ENCODE data around the gene G3BP1. TPM values are rescaled to one million over a fixed set of nuclear protein-coding genes. Genes with fewer than 3 reads are reported as not detected.
"Not testable (repeated sequence)": the region's sequence is repeated elsewhere in the genome, so short reads cannot be mapped to it uniquely, and the experiment has no call there.

G3BP1 gene
- total RNA-seq, 1 donor from 2014 or later: 118 TPM

- H3K4me3 ChIP-seq (ENCODE audit: low read depth, low read length): no peak overlapping the region
- DNase-seq (ENCODE audit: low read depth): no peak
- no peak for TF ChIP-seq CTCF (conservative IDR thresholded peaks at IDR 0.05; ENCODE audit: low read depth, low read length)
Measured at GRCh38 chr5:151819830-151820229, 48.1 kb downstream of the G3BP1 start.

DNA sequence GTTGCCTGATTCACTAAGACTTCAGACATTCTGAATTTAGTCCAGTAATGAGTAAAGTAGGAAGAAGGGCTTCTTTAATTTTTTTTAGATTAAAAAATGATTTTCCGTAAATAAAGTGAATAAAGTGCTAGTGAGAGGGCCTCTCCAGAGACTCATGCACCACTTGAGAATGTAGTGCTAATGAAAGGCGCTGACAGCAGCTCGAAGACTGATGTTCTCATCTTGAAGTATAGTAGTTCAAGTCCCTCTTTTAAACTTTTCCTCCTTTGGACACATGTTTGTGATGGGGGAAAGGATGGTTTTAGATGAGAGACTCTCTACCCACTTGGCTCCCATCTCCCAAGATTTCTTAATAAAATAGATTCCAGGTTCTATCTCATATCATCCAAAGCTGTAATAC lies 48.5 kb downstream of the G3BP1 start:
- H3K4me3 ChIP-seq (ENCODE audit: low read depth, low read length): no peak overlapping the region
- no peak for DNase-seq (ENCODE audit: low read depth)
- TF ChIP-seq CTCF (conservative IDR thresholded peaks at IDR 0.05; ENCODE audit: low read depth, low read length): no peak

- no peak overlapping the region for H3K4me3 ChIP-seq (ENCODE audit: low read depth, low read length)
- no peak for TF ChIP-seq CTCF (conservative IDR thresholded peaks at IDR 0.05; ENCODE audit: low read depth, low read length)
- no peak for DNase-seq (ENCODE audit: low read depth)
Measured at GRCh38 chr5:151820903-151821302, 49.1 kb downstream of the G3BP1 start.

GRCh38 chr5:151822141-151822540 lies 50.4 kb downstream of the G3BP1 start:
- TF ChIP-seq CTCF (conservative IDR thresholded peaks at IDR 0.05; ENCODE audit: low read depth, low read length): no peak
- no peak for DNase-seq (ENCODE audit: low read depth)

GRCh38 chr5:151825445-151825844 lies 53.7 kb downstream of the G3BP1 start:
- no peak overlapping the region for H3K4me3 ChIP-seq (ENCODE audit: low read depth, low read length)
- TF ChIP-seq CTCF (conservative IDR thresholded peaks at IDR 0.05; ENCODE audit: low read depth, low read length): peak; percentile 94

More at GRCh38 chr5:151822141-151822540, 50.4 kb downstream of the G3BP1 start:
- no peak overlapping the region for H3K4me3 ChIP-seq (ENCODE audit: low read depth, low read length)

GRCh38 chr5:151829370-151829769 lies 57.6 kb downstream of the G3BP1 start:
- no peak for TF ChIP-seq CTCF (conservative IDR thresholded peaks at IDR 0.05; ENCODE audit: low read depth, low read length)
- H3K4me3 ChIP-seq (ENCODE audit: low read depth, low read length): no peak overlapping the region
- DNase-seq (ENCODE audit: low read depth): no peak

More at GRCh38 chr5:151825445-151825844, 53.7 kb downstream of the G3BP1 start:
- DNase-seq (ENCODE audit: low read depth): no peak

GRCh38 chr5:151832843-151833242 lies 61.1 kb downstream of the G3BP1 start:
- DNase-seq (ENCODE audit: low read depth); H3K4me3 ChIP-seq (ENCODE audit: low read depth, low read length): not testable (repeated sequence)
